Adipocyte (in vitro differentiated cells): ENCODE results near the gene RENBP.

ENCODE experiments used
- DNase-seq: peaks from one replicate; pipeline ENCODE4 v3.0.0-alpha.2; 2015; ENCODE audit warnings: low read depth
- H3K27me3 ChIP-seq: replicated peaks from 2 replicates; pipeline ENCODE4 v1.7.0; 2013; ENCODE audit warnings: mild to moderate bottlenecking, low read length, moderate library complexity; ENCODE audit not compliant: control insufficient read depth, insufficient read depth
- H3K36me3 ChIP-seq: 2 replicates; pipeline ENCODE4 v1.7.0; 2013; ENCODE audit warnings: low read length, mild to moderate bottlenecking, moderate library complexity; ENCODE audit not compliant: control insufficient read depth, insufficient read depth, severe bottlenecking
- H3K4me1 ChIP-seq: 2 replicates; pipeline ENCODE4 v1.7.0; 2013; ENCODE audit warnings: mild to moderate bottlenecking, low read length, moderate library complexity; ENCODE audit not compliant: control insufficient read depth, insufficient read depth
- H3K4me3 ChIP-seq: 2 replicates; pipeline ENCODE4 v1.7.0; 2013; ENCODE audit warnings: mild to moderate bottlenecking, low read length, moderate library complexity
- H3K9ac ChIP-seq: 2 replicates; pipeline ENCODE4 v1.7.0; 2013; ENCODE audit warnings: mild to moderate bottlenecking, low read length, moderate library complexity
- H3K9me3 ChIP-seq: 2 replicates; pipeline ENCODE4 v1.7.0; 2013; ENCODE audit warnings: mild to moderate bottlenecking, low read length, moderate library complexity; ENCODE audit not compliant: control insufficient read depth

RENBP gene

DNA sequence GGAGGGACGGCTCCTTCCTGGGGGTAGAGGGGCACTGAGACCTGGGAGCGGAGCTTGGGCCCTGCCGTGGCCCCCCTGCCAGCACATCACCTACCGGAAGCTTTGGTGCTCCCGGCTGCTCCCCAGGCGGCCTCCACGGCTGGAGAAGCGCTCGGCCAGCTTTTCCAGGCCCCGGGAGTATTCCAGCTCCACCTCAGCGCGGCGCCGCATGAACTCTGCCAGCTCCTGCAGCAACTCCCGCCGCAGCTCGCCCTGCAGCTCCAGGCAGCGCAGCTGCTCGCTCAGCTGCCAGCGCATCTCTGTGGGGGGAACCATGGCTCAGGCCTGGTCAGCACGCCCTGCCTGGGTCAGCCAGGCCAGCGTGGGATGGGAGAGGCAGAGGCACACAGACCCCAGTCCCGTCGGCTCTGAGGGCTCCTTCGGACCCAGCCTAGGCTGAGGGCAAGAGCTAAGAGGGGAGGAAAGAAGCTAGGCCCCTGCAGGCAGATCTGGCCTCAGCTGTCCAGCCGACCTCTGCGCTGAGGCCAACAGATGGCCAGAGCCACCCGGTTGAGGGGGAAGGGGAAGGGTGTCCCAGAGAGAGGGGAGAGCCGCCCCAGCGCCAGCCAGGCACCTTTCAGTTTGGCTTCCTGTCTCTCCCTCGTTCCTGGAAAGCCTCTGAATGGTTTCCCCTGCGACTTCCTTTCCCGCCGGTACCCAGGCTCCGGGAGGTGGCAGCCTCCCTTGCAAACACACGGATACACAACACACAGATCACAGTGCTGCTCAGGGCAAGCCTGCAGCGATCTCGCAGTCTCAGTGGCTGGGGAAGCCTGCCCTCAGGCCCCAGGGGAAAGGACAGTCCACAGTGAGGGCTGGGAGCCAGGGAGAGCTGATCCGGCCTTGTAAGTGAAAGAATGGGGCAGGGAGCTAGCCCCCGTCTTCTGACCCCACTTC, 22.7 kb downstream of the RENBP start:
- H3K9ac ChIP-seq, result no peak overlapping the region
- H3K9me3 ChIP-seq, result no peaks in the 10 kb centered on the region
- H3K36me3 ChIP-seq, result no peaks in the 10 kb centered on the region
- peaks cover 15% of the 10 kb centered on the region for H3K4me1 ChIP-seq
- H3K4me3 ChIP-seq, result no peak overlapping the region
- H3K27me3 ChIP-seq, result peaks cover 35% of the 10 kb centered on the region
- no peak for DNase-seq

DNA sequence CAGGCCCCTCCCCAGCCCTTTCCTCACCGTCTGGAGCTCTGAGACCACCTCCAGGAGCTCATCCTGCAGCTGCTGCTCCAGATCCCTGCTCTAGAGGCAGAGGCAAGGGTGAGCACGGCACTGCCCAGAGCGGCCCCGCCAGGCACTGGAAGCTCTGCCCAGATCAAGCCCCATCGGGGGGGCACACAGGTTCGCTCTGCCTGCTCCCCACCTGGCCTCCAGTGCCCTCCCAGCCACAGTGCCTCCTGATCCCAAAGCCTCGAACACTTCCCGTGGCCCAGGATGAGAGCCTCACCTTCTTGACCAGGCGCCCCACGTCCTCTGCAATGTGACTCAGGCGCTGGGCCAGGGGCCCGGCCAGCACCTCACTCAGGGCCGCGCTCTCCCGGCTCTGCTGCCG, 23.4 kb downstream of the RENBP start:
- Histone ChIP-seq H3K36me3 (no peaks in the 10 kb centered on the region), H3K9ac (no peak overlapping the region), H3K9me3 (no peaks in the 10 kb centered on the region), H3K4me1 (peaks cover 12% of the 10 kb centered on the region), H3K27me3 (peaks cover 35% of the 10 kb centered on the region), H3K4me3 (no peak overlapping the region)
- DNase-seq, result no peak

GRCh38 chrX:153920546-153920945, 23.9 kb downstream of the RENBP start:
- no peaks in the 10 kb centered on the region for H3K36me3 ChIP-seq
- DNase-seq, result no peak
- H3K27me3 ChIP-seq, result peaks cover 35% of the 10 kb centered on the region
- H3K4me3 ChIP-seq, result no peak overlapping the region
- peaks cover 12% of the 10 kb centered on the region for H3K4me1 ChIP-seq
- H3K9me3 ChIP-seq, result no peaks in the 10 kb centered on the region
- H3K9ac ChIP-seq, result no peak overlapping the region

- Histone ChIP-seq H3K27me3 (peaks cover 39% of the 10 kb centered on the region), H3K9ac (no peak overlapping the region), H3K36me3 (no peaks in the 10 kb centered on the region), H3K4me1 (peaks cover 6% of the 10 kb centered on the region), H3K9me3 (no peaks in the 10 kb centered on the region), H3K4me3 (no peak overlapping the region)
- DNase-seq, result no peak
Measured at GRCh38 chrX:153919281-153919680, 25.2 kb downstream of the RENBP start.

DNA sequence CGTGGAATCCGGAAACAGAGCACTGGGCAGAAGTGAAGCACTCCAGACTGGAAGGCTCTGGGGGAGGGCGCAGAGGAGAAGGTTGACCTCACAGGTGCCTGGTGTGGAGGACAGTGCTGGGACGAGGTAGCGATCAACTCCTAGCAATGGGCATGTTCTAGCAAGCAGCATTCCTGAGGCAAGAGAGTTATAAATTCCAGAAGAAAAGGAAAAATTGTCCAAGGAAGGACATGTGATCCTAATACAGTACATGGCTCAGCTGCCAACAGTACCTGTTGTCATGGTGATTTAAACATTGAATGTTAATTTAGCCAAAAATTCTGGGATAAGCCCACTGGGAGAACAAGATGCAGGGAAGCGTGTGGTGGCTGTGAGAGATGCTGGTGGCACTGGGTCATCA, 26.6 kb downstream of the RENBP start:
- H3K9ac ChIP-seq, result no peak overlapping the region
- no peaks in the 10 kb centered on the region for H3K36me3 ChIP-seq
- no peak for DNase-seq
- H3K27me3 ChIP-seq, result peaks cover 47% of the 10 kb centered on the region
- H3K9me3 ChIP-seq, result no peaks in the 10 kb centered on the region
- no peak overlapping the region for H3K4me3 ChIP-seq
- no peaks in the 10 kb centered on the region for H3K4me1 ChIP-seq

DNA sequence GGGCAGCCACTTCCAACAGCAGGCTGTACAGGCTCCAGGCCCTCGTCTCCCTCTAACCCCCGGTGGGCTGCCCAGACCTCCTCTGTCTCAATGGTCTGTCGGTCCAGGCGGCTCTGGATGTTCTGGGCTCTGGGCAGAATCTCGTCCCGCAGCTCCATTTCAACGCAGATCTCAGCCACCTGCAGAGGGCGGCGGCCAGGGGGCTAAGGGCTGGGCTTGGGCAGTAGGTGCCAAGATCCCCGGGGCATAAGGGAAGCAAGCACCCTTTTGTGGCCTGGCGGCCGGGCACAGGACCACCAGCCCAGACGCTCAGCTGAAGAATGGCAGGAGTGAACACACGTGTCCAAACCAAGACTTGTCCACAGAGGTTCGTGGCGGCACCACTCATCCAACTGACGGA, 30.7 kb downstream of the RENBP start:
- no peak for DNase-seq
- Histone ChIP-seq H3K4me3 (no peak overlapping the region), H3K27me3 (peaks cover 39% of the 10 kb centered on the region)

GRCh38 chrX:153913211-153913610, 31.2 kb downstream of the RENBP start:
- Histone ChIP-seq H3K9me3 (no peaks in the 10 kb centered on the region), H3K4me3 (no peak overlapping the region), H3K36me3 (no peaks in the 10 kb centered on the region), H3K9ac (no peak overlapping the region), H3K4me1 (no peaks in the 10 kb centered on the region), H3K27me3 (peaks cover 36% of the 10 kb centered on the region)
- no peak for DNase-seq

More for the DNA sequence above, 30.7 kb downstream of the RENBP start:
- H3K4me1 ChIP-seq, result no peaks in the 10 kb centered on the region
- H3K36me3 ChIP-seq, result no peaks in the 10 kb centered on the region
- H3K9ac ChIP-seq, result no peak overlapping the region
- no peaks in the 10 kb centered on the region for H3K9me3 ChIP-seq

DNA sequence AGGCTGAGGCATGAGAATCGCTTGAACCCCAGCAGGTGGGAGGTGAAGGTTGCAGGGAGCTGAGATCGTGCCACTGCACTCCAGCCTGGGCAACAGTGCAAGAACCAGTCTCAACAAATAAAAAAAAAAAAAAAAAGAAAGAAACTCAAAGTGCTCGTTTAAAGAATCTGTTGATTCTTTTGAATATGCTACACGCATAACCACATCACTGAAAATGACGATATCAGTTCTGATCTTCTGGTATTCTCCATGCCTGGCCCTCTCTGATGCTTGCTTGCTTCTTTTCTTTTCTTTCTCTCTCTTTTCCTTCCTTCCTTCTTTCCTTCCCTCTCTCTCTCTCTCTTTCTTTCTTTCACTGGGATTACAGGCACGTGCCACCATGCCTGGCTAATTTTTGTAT, 32.6 kb downstream of the RENBP start:
- H3K4me3 ChIP-seq, result no peak overlapping the region
- no peaks in the 10 kb centered on the region for H3K4me1 ChIP-seq
- H3K9me3 ChIP-seq, result no peaks in the 10 kb centered on the region
- H3K27me3 ChIP-seq, result peaks cover 42% of the 10 kb centered on the region
- H3K9ac ChIP-seq, result no peak overlapping the region
- H3K36me3 ChIP-seq, result no peaks in the 10 kb centered on the region
- DNase-seq, result no peak

GRCh38 chrX:153910446-153910845, 34.0 kb downstream of the RENBP start:
- no peaks in the 10 kb centered on the region for H3K9me3 ChIP-seq
- H3K36me3 ChIP-seq, result no peaks in the 10 kb centered on the region
- DNase-seq, result no peak
- no peak overlapping the region for H3K9ac ChIP-seq
- no peaks in the 10 kb centered on the region for H3K4me1 ChIP-seq
- H3K27me3 ChIP-seq, result peaks cover 47% of the 10 kb centered on the region
- no peak overlapping the region for H3K4me3 ChIP-seq

DNA sequence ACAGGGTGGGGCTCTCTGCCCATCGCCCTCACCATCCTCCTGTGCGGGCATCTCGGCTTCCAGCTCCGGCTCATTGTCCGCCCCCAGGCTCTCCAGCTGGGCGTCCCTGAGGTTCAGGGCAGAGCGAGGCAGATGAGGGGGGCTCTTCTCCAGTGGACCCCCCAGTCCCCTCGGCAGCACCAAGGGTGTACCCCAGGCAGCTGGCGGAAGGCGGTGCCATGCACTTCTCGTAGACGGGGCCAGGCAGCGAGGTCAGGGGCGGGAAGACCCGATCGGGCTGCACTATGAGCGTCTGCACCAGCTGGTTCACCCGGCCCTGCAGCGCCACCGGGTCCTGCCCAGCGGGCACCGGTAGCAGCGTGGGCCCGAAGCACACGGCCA, 34.5 kb downstream of the RENBP start:
- Histone ChIP-seq H3K36me3 (no peaks in the 10 kb centered on the region), H3K4me1 (no peaks in the 10 kb centered on the region)

GRCh38 chrX:153909024-153909979, 35.1 kb downstream of the RENBP start:
- H3K4me1 ChIP-seq, result no peaks in the 10 kb centered on the region
- H3K9ac ChIP-seq, result no peak overlapping the region
- H3K9me3 ChIP-seq, result no peaks in the 10 kb centered on the region
- H3K36me3 ChIP-seq, result no peaks in the 10 kb centered on the region
- no peak for DNase-seq
- no peak overlapping the region for H3K4me3 ChIP-seq
- peaks cover 42% of the 10 kb centered on the region for H3K27me3 ChIP-seq

More for the DNA sequence above, 34.5 kb downstream of the RENBP start:
- no peaks in the 10 kb centered on the region for H3K9me3 ChIP-seq
- H3K27me3 ChIP-seq, result peaks cover 47% of the 10 kb centered on the region
- no peak overlapping the region for H3K9ac ChIP-seq
- no peak for DNase-seq
- H3K4me3 ChIP-seq, result no peak overlapping the region
